GM19099 (cell line): Measurements from ENCODE around the gene TRUB1.

Experiments
- POLR2A ChIP-seq: IDR thresholded peaks from 3 replicates; pipeline ENCODE4 v1.6.1; 2011; ENCODE audit warnings: low read depth; ENCODE audit not compliant: insufficient read length; ENCODE audit errors: extremely low read depth

The TRUB1 gene

DNA sequence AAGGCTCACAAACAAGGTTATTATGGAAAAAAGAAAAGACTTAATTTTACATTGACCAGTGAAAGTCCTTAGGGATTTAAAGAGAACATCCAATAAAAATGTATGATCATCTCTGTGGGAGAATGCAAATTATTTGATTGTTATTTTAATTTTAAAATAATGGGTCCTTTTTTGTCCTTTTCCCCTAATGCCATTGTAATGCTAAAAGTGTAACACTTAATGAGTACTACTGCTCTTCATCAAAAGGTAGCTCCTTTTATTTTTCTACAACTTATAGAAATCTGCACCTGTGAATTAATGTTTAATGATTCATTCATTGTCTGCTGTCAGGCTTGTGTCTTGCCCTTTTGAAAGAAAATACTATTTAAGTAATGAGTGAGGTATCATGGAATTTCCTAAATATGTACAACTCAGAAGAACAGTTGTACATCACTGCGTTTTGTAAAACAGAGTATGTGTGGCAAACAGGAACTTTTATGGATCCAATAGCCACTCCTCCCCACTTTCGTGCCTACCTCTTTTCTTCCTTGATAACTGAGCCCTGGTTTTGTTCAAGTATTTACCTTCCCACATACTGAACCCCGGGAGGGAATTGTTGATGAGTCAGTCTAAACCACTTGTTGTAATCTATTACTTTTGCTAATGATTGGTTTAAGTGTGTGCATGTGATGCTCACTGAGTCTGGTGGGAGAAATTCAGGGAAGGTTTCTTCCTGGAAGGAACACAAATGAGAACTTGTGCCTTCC, 19.9 kb upstream of the TRUB1 start:
- no peak for TF ChIP-seq POLR2A

DNA sequence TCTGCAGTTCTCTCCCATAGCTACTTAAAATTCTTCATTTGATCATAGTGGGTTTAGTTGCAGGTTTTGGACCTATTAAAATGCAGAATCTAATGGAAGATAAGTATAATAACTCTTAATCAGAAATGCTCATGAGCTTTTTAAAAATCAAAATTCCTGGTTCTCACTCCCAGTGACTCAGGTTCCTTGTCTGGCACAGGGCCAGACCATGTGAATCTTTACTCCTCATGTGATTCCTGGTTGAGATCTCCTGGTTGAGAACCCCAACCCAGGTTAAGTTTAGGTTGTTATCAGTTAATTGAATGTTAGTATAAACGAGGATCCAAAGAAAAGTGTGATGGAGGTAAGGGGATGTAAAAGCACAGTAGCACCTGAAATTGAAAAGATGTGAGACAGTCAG, 17.5 kb upstream of the TRUB1 start:
- no peak for TF ChIP-seq POLR2A

DNA sequence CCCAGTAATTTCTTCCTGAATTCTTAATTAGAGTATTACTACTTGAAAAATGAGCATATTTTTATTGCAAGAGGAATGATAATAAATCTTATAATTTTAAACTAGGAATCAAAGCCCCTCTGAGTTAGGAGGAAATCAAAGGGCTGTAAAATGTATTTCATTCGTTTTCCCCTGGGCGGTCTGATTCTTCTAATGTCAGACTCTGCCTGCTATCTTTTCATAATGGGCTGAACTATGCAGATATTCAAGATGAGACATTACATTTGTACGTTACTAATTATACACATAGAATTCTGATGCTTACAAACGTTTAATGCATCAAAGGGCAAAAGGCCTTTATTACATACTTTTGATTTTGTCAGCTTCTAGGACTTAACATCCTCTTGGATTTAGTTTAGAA, 16.0 kb upstream of the TRUB1 start:
- no peak for TF ChIP-seq POLR2A

DNA sequence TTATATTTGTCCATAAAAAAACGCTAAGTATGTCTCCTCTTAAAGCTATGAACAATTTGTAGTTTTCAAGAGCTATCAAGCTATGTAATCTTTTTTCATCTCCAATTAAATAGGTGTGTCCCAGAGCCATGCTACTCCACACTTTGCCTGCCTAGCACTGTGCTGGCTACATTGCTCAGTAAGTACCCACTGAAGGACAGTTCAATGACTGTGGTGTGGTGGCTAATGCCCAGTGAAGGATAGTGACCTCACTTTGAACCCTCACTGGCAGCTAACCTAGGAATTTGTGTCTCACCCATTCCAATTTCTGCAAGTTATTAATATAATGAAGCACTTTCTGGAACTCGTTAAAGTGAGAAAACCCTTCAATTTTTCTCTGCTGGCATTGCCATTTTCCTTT, 14.4 kb upstream of the TRUB1 start:
- TF ChIP-seq POLR2A = no peak

DNA sequence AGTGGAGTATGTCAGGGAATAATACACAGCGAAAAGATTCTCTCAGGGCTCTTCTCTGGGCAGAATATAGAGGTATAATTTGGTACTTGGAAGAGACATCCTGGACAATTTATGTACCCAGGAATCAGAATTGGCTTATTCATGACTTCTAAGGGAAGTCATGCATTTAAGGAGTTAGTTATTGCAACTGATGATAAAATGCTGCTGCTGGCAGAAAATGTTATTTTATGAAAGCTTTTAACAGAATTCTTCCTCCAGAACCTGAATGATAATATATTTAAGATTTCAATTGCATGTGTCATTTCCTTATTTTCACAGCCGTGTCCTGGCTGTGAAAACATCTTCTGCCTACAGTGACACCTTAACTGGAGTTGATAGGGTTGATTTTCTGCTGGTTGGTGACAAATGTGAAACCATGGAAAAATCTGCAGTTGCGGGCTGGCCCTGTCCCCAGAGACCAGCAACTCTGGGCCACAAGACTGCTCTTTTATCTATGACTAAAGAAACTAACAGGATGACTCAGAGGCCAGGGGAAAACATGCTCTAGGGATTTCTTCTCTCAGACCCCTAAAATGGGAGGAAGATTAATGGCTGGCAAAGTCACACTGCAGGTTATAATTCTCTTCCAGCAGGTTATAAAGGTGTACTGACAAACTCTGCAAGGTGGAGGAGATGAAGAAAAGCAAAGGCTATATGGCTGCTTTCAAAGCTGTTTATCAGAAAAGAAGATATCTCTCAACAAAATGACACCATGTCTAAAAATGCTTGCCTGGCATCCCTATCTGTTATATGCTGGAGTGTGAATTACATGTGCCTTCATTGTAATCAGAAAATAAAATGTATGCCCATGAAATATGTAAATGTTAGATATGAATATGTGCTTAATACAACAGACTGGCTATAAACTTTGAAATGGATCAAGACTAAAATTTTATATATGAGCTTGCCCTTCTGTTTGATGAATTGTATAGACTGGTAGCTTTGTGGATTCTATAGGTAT, 12.1 kb upstream of the TRUB1 start:
- no peak for TF ChIP-seq POLR2A

DNA sequence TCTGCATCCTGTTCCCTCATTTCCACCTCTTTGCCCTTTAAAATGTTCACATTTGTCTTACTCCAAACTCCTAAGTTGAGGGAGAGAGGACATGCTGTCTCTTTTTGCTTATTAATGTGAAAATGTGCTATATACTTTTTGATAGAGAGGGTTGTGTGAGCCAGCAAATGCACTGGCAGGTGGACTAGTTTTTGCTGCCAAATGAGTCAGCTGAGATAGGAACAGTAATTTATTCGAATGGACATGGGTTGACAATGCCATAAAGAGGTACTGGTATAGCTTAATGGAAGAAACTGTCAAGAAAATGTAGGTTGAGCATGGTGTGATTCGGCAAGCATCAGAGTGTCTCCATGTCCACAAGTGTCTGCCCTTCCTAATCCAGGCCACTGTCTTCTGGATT, 9.2 kb upstream of the TRUB1 start:
- TF ChIP-seq POLR2A = no peak

DNA sequence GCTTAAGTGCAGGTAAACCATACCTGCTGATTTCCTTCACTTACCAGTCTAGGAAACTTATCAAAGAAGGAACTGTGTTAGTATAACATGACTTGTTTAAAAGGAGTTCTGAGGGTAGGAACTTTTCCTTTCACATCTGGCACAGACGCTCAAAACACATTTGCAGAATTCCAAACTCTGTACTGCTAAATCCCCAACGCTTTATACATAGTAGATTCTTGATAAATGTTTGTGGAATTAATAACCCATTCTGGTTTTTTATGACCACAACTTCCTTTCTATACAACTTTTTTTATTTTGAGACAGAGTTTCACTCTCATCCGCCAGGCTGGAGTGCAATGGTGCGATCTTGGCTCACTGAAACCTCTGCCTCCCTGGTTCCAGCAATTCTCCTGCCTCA, 7.7 kb upstream of the TRUB1 start:
- no peak for TF ChIP-seq POLR2A

DNA sequence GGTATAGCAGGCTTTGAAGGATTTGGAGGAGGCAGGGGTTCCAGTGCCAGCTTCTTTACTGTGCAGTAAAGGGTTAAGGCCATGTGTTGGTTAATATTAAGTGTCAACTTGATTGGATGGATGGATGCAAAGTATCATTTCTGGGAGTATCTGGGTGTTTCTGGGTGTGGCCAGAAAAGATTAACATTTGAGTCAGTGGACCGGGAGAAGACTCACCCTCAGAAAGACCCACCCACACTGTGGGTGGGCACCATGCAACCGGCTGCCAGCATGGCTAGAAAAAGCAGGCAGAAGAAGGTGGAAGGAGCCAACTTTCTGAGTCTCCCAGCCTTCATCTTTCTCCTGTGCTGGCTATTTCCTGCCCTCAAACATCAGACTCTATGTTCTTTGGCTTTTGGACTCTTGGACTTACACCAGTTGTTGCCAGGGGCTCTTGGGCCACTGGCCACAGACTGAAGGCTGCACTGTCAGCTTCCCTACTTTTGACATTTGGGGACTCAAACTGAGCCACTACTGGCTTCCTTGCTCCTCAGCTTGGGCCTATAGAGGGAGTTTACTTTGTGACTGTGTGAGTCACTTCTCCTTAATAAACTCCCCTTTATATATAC, 6.8 kb upstream of the TRUB1 start:
- no peak for TF ChIP-seq POLR2A

DNA sequence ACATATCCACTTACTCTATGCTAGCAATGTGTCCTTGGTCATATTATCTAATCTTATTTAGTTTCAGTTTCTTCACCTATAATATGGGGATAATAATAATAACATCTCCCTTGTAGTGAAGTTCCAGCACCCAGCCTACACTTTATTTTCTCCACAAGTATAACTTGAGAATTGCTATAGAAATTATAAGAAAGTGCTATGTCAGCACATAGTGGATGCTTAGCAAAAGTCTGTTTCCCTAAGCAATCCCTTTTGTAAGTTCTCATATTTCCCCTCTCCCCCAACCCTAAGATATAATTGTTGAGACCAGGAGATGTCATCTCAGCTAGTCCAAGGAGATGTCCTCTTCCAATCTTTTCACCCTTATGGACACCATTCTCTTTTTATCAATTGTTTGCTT, 5.8 kb upstream of the TRUB1 start:
- no peak for TF ChIP-seq POLR2A

DNA sequence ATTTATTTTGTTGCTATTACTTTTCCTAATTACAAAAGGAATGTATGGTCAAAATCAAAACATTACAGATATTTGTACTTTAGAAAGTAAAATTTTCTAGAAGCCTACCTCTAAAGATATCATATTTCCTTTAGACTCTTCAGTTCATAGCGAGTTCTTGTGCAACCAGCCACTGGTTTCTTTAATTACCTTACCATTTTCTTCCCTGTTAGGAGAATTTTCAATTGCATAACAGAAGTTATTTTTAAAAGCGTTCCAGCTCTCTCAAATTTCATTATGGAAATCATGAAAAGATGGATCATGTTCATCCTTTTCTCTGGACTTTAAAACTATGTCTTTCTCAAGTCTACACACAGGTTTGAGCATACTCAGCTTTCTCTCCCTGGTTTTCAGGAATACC, 5.0 kb upstream of the TRUB1 start:
- TF ChIP-seq POLR2A = no peak

DNA sequence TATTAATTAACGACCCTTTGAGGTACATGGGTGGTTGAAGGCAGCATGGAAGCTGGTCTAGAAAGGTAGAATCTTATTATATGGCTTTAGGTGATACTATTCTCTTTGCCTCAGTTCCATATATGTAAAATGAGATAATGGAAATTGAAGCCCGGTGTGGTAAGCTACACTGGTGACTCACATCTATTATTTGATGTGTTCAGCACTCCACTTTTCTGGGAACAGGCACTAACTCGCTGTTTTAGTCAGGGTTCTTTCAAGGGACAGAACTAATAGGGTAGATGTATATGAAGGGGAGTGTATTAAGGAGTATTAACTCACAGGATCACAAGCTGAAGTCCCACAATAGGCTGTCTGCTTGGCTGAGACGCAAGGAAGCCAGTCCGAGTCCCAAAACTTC, 4.4 kb upstream of the TRUB1 start:
- no peak for TF ChIP-seq POLR2A

DNA sequence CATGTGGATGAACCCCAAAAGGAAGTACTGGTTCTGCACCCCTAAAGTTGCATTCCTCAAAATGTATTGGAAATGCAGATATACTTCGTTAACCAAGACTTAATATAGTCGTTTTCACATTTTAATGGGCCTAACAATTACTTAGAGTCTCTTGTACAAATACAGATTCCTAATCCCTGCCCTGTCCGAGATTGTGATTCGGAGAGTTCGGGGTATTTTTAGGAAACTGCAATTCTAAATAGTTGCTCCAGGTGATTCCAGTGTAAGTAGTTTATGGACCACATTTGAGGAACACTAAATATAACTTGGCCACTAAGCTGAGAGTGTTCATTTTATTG, 830 bp downstream of the TRUB1 start:
- TF ChIP-seq POLR2A = no peak

DNA sequence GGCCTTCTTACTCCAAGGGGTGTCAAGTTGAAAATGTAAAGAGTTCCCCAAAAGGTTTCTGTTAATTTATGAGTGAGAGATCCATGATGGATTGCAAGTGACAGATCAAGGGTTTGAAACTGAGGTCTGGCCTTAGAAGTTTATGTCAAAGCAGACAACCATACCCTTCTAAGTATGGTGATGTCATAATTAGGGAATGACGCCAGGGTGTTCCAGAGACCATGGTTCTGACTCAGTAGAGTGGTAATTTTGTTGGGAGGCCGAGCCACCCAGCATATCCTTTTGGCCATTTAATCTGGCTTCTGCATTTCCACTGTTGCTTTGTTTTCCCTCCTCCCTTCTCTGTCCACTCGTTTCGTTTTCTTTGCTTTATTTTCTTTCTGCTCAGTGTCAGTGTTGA, 2.7 kb downstream of the TRUB1 start:
- no peak for TF ChIP-seq POLR2A

DNA sequence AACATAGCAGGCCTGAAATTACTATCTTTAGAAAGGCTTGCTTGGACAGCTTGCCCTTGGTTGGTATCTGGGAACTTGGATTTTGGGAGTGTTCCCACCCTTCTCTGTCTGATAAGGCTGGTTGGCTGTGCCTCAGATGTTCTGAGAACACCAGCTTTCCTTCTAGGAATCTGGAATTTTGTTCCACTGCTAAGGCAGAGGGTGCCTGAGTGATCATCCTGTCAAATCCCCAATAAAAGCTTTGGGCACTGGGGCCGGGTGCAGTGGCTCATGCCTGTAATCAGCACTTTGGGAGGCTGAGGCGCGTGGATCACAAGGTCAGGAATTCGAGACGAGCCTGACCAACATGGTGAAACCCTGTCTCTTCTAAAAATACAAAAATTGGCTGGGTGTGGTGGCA, 5.0 kb downstream of the TRUB1 start:
- TF ChIP-seq POLR2A = no peak

DNA sequence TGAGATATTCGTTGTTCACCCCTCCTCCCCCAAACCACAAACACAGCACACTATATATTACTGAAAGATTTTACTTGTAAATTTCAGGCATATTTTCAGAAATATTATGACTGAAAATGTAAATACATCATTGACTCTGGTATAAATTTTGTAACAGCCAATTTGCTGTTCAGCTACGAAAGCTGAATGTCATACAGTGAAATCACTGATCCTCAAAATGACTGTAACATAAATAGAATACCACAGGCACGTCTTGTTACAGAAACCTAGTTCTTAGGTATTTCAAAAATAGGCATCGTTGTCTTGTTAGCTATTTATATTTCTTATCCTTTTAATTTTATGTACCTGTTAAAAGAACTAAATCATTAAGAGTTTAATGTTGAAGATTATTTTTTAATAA, 15.1 kb downstream of the TRUB1 start:
- TF ChIP-seq POLR2A = no peak

DNA sequence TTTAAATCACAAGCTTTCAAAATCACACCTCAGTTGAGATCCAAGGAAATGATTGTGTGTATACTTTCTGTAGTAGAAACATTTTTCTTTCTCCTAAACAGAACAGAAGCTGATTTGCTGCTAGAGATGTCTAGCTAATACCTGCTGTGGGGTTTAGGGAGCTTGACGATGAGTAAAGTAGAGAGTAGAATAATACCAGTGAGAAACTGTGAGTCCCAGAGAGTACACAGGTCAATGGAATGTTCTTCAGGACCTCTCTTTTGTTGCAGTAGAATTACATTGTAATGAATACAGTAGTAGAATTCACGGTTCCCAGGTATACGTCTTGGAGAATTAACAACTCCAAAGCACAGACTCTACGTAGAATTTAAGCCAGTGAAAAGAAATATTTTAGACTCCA, 18.0 kb downstream of the TRUB1 start:
- TF ChIP-seq POLR2A = no peak

DNA sequence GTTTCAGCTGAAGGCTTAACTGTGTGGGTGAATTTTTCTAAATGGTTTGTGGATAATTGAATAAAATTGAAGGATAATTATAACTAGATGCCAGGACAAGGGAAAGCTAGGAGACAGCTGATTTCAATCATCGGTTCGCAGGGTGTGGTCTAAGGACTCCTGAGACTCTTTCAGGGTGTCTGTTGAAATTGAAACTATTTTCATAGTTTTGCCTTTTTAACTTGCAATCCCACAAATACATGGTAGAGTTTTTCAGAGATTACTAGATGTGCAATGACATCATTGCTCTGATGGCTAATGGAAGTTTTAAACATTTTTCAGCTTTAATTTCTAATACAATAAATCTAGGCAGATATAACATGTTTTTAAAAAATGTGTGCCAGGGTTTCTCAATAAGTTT, 18.5 kb downstream of the TRUB1 start:
- TF ChIP-seq POLR2A = no peak

DNA sequence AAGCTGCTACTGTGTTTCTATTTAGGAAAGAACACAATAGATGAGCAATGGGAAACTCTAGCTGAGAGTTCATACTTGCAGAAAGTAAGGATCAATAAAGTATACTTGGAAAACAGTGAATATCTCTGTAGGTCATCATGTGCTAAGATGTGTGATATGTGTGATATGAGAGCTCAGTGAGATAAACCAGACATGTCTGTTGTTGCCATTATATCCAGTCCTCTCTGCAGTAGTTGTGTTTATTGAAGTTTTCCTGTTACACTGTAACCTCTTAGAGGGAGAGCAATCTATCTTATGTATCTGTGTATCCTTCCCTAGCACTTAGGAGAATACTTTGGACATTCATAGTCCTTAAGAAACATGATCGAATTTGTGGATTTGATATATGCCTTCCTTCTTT, 19.1 kb downstream of the TRUB1 start:
- TF ChIP-seq POLR2A = no peak
